Fibroblast of mammary gland (primary cell): ENCODE results near the gene RPL7L1.

Experiments
- DNase-seq: peaks from one replicate; pipeline ENCODE4 v3.0.0-alpha.2; 2010; ENCODE audit warnings: low read depth
- H3K4me3 ChIP-seq: 2 replicates; pipeline ENCODE4 v1.5.1; 2011; ENCODE audit warnings: low read depth, mild to moderate bottlenecking, low read length, moderate library complexity; ENCODE audit not compliant: control insufficient read depth
- TF ChIP-seq, protein P1 (sequence below): conservative IDR thresholded peaks from 2 replicates; pipeline ENCODE4 v1.5.1; 2011; ENCODE audit warnings: low read depth, low read length, inconsistent platforms; ENCODE audit not compliant: control insufficient read depth, insufficient read depth

RPL7L1 gene

GRCh38 chr6:42879372-42880239 lies at the start of gene RPL7L1:
TSS of gene RPL7L1 (plus strand) at chr6:42879616. CDS start at chr6:42879911, 295 bp downstream.
- TF ChIP-seq, protein P1, sequence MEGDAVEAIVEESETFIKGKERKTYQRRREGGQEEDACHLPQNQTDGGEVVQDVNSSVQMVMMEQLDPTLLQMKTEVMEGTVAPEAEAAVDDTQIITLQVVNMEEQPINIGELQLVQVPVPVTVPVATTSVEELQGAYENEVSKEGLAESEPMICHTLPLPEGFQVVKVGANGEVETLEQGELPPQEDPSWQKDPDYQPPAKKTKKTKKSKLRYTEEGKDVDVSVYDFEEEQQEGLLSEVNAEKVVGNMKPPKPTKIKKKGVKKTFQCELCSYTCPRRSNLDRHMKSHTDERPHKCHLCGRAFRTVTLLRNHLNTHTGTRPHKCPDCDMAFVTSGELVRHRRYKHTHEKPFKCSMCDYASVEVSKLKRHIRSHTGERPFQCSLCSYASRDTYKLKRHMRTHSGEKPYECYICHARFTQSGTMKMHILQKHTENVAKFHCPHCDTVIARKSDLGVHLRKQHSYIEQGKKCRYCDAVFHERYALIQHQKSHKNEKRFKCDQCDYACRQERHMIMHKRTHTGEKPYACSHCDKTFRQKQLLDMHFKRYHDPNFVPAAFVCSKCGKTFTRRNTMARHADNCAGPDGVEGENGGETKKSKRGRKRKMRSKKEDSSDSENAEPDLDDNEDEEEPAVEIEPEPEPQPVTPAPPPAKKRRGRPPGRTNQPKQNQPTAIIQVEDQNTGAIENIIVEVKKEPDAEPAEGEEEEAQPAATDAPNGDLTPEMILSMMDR: no peak
- DNase-seq: peak; percentile 88
- H3K4me3 ChIP-seq: peak within 1 kb of the TSS; percentile 97

DNA sequence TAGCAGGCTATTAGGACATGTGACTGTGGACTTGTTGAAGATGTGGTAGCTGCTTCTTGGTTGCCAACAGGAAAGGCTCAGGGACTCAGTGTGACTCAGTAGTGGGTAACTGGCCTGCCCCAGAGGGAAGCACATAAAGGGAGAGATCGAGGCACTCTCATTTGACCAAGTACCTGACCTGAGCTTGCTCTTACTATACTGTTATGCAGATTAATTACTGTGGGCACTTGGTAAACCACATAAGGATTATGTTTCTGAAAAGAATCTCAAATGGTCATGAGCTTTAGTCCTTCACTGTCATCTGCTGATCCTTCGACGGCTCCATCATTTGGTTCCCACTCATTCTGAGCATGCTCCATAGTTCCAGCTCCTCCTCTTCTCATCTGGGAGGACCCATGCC lies 48.2 kb upstream of the RPL7L1 start:
- DNase-seq: no peak
- TF ChIP-seq, protein P1: no peak
- no peak overlapping the region for H3K4me3 ChIP-seq

DNA sequence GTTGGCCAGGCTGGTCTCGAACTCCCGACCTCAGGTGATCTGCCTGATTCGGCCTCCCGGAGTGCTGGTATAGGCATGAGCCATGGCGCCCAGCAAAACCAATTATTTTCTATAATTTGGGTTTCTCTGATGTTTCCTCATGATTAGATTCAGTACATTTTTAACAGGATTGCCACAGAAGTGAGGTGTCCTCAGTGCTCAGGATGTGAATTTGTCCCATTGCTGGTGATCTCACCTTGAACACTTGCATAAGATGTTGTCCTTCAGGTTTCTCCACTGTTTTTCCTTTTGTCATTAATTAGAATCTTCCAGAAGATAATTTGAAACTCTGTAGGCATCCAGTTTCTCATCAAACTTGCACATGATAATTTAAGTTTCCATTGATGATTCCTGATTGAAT lies 45.4 kb upstream of the RPL7L1 start:
- H3K4me3 ChIP-seq: no peak overlapping the region
- TF ChIP-seq, protein P1: no peak
- DNase-seq: no peak

DNA sequence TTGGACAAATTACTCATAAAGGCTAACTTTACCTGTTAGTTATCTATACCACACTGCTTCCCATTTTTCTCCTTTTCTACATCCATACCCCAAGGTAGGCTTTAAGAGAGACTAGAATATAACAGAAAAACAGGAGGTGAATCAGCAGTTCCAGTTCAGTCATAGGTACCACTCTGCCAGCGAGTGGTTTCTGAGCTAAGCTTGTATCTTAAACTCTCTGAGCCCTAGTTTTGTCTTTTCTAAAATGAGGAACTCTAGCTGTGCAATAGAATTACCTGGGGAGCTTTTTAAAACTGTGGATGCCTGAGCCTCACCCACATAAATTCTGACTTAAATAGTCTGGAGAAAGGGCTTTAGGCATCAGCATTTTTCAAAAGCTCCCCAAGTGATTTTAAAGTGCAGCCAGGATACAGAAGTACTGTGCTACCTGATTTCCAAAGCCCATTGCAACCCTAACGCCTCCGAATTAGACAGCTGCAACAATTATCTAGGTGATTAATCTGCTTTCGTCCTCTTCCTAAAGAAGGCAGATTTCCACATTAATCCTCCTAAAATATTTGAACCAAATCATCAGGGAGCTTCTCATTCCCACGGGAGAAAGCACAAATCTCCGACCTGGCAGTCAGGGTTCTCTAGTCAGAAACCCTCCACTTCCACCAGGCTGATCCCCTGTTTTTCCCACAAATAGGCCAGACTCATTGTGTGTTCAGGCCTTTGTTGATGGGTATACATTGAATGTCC lies 37.4 kb upstream of the RPL7L1 start:
- no peak overlapping the region for H3K4me3 ChIP-seq
- no peak for DNase-seq
- TF ChIP-seq, protein P1: no peak

GRCh38 chr6:42845327-42845694 lies 34.1 kb upstream of the RPL7L1 start:
- TF ChIP-seq, protein P1: no peak
- no peak for DNase-seq
- H3K4me3 ChIP-seq: no peak overlapping the region

DNA sequence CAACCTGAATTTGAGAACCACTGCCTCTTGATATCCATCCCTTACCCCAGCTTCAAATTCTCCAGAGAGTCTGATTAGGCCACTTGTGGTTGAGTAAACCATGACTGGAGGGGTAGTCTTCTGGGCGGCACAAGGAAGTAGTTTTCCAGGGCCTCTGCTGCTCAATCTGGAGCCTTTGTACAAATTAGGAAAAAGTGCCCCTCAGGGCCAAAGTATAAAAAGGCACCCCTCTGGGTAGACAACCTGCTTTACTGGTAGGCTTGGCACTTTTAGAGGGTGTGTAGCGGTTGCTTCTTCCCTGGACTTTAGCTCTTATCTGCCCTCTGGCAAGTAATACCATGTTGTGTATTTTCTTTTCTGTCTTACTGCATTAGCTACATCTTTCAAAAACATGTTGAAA lies 32.9 kb upstream of the RPL7L1 start:
- no peak overlapping the region for H3K4me3 ChIP-seq
- TF ChIP-seq, protein P1: no peak
- DNase-seq: no peak
